SK-N-SH (cell line): Measurements from ENCODE around the gene RNF227. TPM values are rescaled to one million over a fixed set of nuclear protein-coding genes. Genes with fewer than 3 reads are reported as not detected.

Source experiments
- CTCF ChIA-PET: fragments of 300-600, 350-600 bp; formaldehyde crosslinking; extraction: SDS; loops from one replicate; lab custom pipeline; 2021; lab: Yijun Ruan, JAX
- POLR2A ChIA-PET: fragments of 350-600 bp; sonication (Branson Sonifier 250); formaldehyde crosslinking; extraction: SDS; loops from one replicate; lab custom pipeline; 2020; ENCODE audit warnings: antibody characterized with exemption, inconsistent platforms; lab: Yijun Ruan, JAX
- DNase-seq: peaks from one replicate; pipeline ENCODE4 v3.0.0; 2012
- H2AFZ ChIP-seq: fragments of 200-600 bp; sonication (generic); 2 replicates; pipeline ENCODE4 v1.8.1; 2016; ENCODE audit warnings: antibody characterized with exemption, mild to moderate bottlenecking, low read depth
- H3F3A ChIP-seq: fragments of 200-600 bp; sonication (generic); replicated peaks from 2 replicates; pipeline ENCODE3; 2016; ENCODE audit warnings: antibody characterized with exemption, mild to moderate bottlenecking; ENCODE audit not compliant: insufficient read depth
- H3K27ac ChIP-seq, 2 experiments: fragments of 200-500 bp in 1 of 2; fragments of 200-600 bp in 1 of 2; sonication (Bioruptor generic) in 1 of 2; sonication (generic), shearing (Covaris generic) in 1 of 2; 2 replicates each; pipeline versions ENCODE4 v1.5.1 to v1.6.1; 2014 to 2016; ENCODE audit warnings: low read depth in 2 of 2, inconsistent platforms in 1 of 2, low read length in 1 of 2, mild to moderate bottlenecking in 1 of 2, mixed read lengths in 1 of 2
- H3K27me3 ChIP-seq: fragments of 200-600 bp; sonication (generic), shearing (Covaris generic); 2 replicates; pipeline ENCODE4 v1.6.1; 2016; ENCODE audit warnings: mixed run types; ENCODE audit not compliant: insufficient read depth
- H3K36me3 ChIP-seq, 2 experiments: fragments of 200-500 bp in 1 of 2; fragments of 200-600 bp in 1 of 2; sonication (Bioruptor generic) in 1 of 2; sonication (generic) in 1 of 2; replicated peaks in 1 of 2; 2 replicates each; pipeline versions ENCODE3 to v1.5.1; 2014 to 2016; ENCODE audit warnings: low read length in 1 of 2, mild to moderate bottlenecking in 1 of 2; ENCODE audit not compliant: insufficient read depth in 2 of 2, control insufficient read depth in 1 of 2
- H3K4me1 ChIP-seq, 2 experiments: fragments of 200-500 bp in 1 of 2; fragments of 200-600 bp in 1 of 2; sonication (Bioruptor generic) in 1 of 2; sonication (generic), shearing (Covaris generic) in 1 of 2; 2 replicates each; pipeline versions ENCODE4 v1.5.1 to v1.6.1; 2014 to 2016; ENCODE audit warnings: low read depth in 1 of 2, low read length in 1 of 2, mixed run types in 1 of 2; ENCODE audit not compliant: insufficient read depth in 2 of 2, control insufficient read depth in 1 of 2
- H3K4me2 ChIP-seq: fragments of 200-600 bp; sonication (generic), shearing (Covaris generic); 2 replicates; pipeline ENCODE4 v1.6.1; 2017; ENCODE audit warnings: mixed run types
- H3K4me3 ChIP-seq, 2 experiments: fragments of 200-500 bp in 1 of 2; fragments of 200-600 bp in 1 of 2; sonication (Bioruptor generic) in 1 of 2; sonication (generic), shearing (Covaris generic) in 1 of 2; 2 replicates each; pipeline versions ENCODE4 v1.5.1 to v1.8.1; 2014 to 2016; ENCODE audit warnings: low read depth in 2 of 2, inconsistent platforms in 1 of 2, low read length in 1 of 2, mild to moderate bottlenecking in 1 of 2, mixed read lengths in 1 of 2, moderate library complexity in 1 of 2
- H3K79me2 ChIP-seq: fragments of 200-600 bp; sonication (generic); 2 replicates; pipeline ENCODE4 v1.8.1; 2017; ENCODE audit warnings: mild to moderate bottlenecking; ENCODE audit not compliant: insufficient read depth
- H3K9ac ChIP-seq: fragments of 200-600 bp; sonication (generic); 2 replicates; pipeline ENCODE4 v1.6.1; 2017; ENCODE audit warnings: mixed run types
- H3K9me2 ChIP-seq: fragments of 200-600 bp; sonication (generic); 2 replicates; pipeline ENCODE4 v1.6.1; 2017; ENCODE audit warnings: mixed run types
- H3K9me3 ChIP-seq: fragments of 200-600 bp; sonication (generic); 2 replicates; pipeline ENCODE4 v1.6.1; 2017; ENCODE audit warnings: mixed run types, mild to moderate bottlenecking, moderate library complexity
- H4K20me1 ChIP-seq: fragments of 200-600 bp; sonication (generic); 2 replicates; pipeline ENCODE4 v1.6.1; 2017; ENCODE audit warnings: mild to moderate bottlenecking, mixed run types; ENCODE audit not compliant: insufficient read depth
- CHD2 ChIP-seq: fragments of 150-350 bp; IDR thresholded peaks from 2 replicates; pipeline ENCODE4 v1.6.1; 2018; ENCODE audit warnings: low read length; ENCODE audit not compliant: partially characterized antibody
- CTCF ChIP-seq: fragments of 200-600 bp; sonication (generic); IDR thresholded peaks from 2 replicates; pipeline ENCODE4 v1.6.1; 2017; ENCODE audit warnings: antibody characterized with exemption, mild to moderate bottlenecking, moderate library complexity
- ELF1 ChIP-seq: IDR thresholded peaks from 2 replicates; pipeline ENCODE4 v1.4.0; 2012
- EP300 ChIP-seq, 2 experiments: IDR thresholded peaks; 2 replicates each; pipeline versions ENCODE4 v1.4.0 to v1.6.1; 2012; ENCODE audit warnings: borderline replicate concordance in 1 of 2, low read depth in 1 of 2, low read length in 1 of 2
- FOSL2 ChIP-seq: IDR thresholded peaks from 2 replicates; pipeline ENCODE4 v1.4.0; 2012; ENCODE audit warnings: low read depth, mild to moderate bottlenecking, moderate library complexity, borderline replicate concordance
- FOXM1 ChIP-seq: IDR thresholded peaks from 2 replicates; pipeline ENCODE4 v1.4.0; 2012; ENCODE audit warnings: low read depth, mild to moderate bottlenecking
- GATA2 ChIP-seq: sonication (generic); formaldehyde crosslinking; IDR thresholded peaks from 2 replicates; pipeline ENCODE4 v1.5.0; 2020; ENCODE audit warnings: mild to moderate bottlenecking, missing genetic modification reagents
- IRF3 ChIP-seq: fragments of 150-350 bp; IDR thresholded peaks from 2 replicates; pipeline ENCODE4 v1.6.1; 2016; ENCODE audit warnings: mild to moderate bottlenecking, low read depth, low read length
- MAX ChIP-seq: IDR thresholded peaks from 2 replicates; pipeline ENCODE4 v1.4.0; 2012; ENCODE audit warnings: low read depth
- MEF2A ChIP-seq: IDR thresholded peaks from 2 replicates; pipeline ENCODE4 v1.4.0; 2012; ENCODE audit warnings: low read depth, borderline replicate concordance
- NFIC ChIP-seq: IDR thresholded peaks from 2 replicates; pipeline ENCODE4 v1.4.0; 2012; ENCODE audit warnings: borderline replicate concordance
- PBX3 ChIP-seq: IDR thresholded peaks from 2 replicates; pipeline ENCODE4; 2012
- POLR2AphosphoS5 ChIP-seq: IDR thresholded peaks from 2 replicates; pipeline ENCODE4 v1.6.1; 2012; ENCODE audit warnings: low read depth, low read length
- RCOR1 ChIP-seq: fragments of 150-350 bp; IDR thresholded peaks from 2 replicates; pipeline ENCODE4 v1.6.1; 2017; ENCODE audit warnings: antibody characterized with exemption, low read length
- REST ChIP-seq: IDR thresholded peaks from 2 replicates; pipeline ENCODE4 v1.6.1; 2012; ENCODE audit warnings: mild to moderate bottlenecking, low read depth, low read length, moderate library complexity
- SIN3A ChIP-seq: IDR thresholded peaks from 2 replicates; pipeline ENCODE4 v1.6.1; 2012; ENCODE audit warnings: low read depth, mild to moderate bottlenecking, low read length, moderate library complexity, borderline replicate concordance
- SMC3 ChIP-seq: IDR thresholded peaks from 2 replicates; pipeline ENCODE4 v1.6.1; 2012; ENCODE audit warnings: low read depth, low read length, improper control_type of control experiment
- TAF1 ChIP-seq: IDR thresholded peaks from 2 replicates; pipeline ENCODE4 v1.6.1; 2012; ENCODE audit warnings: low read depth, mild to moderate bottlenecking, low read length, moderate library complexity, borderline replicate concordance
- TCF12 ChIP-seq: IDR thresholded peaks from 2 replicates; pipeline ENCODE4 v1.4.0; 2012
- USF1 ChIP-seq: IDR thresholded peaks from 2 replicates; pipeline ENCODE4 v1.4.0; 2012; ENCODE audit warnings: low read depth, borderline replicate concordance
- ZBTB33 ChIP-seq: IDR thresholded peaks from 2 replicates; pipeline ENCODE4 v1.4.0; 2012; ENCODE audit warnings: low read depth, borderline replicate concordance
- WGBS: methylation state at CpG from one replicate; pipeline ENCODE4 v1.1.6; 2017; ENCODE audit warnings: low lambda C conversion rate; 5-methylcytosine and 5-hydroxymethylcytosine counted together
- polyA plus RNA-seq, 3 experiments: library from polyadenylated mRNA; depleted of rRNA; stranded (reverse); fragments of >200 nt; gene quantifications; 2 replicates each; pipeline ENCODE4 v1.2.3, GENCODE V29; 2012

RNF227 gene
- polyA plus RNA-seq, 1 of the 3 experiments (the other 2 are of a cell fraction): 7.4 TPM

GRCh38 chr17:7887482-7888183 lies 28.5 kb downstream of the RNF227 start:
- DNase-seq: peak; percentile 93
- H3K9me2 ChIP-seq: no peaks in the 10 kb centered on the region
- H3K27ac ChIP-seq: peak overlapping the region; percentile 96 to 100
- under 1% methylated on average over 22 of the region's 35 CpGs for WGBS
- no peaks in the 10 kb centered on the region for H3K27me3 ChIP-seq
- H3K4me2 ChIP-seq: peak overlapping the region; percentile 99
- H4K20me1 ChIP-seq: peaks cover 3% of the 10 kb centered on the region; the same call in 1 of the 2 replicates
- ChIA-PET POLR2A (no interaction called here), CTCF (interaction anchor here (4.0 kb wide), 1 partner anchor 18 kb away, joined by 18 read pairs; no protein-coding TSS in a partner anchor)
- H3K9ac ChIP-seq: peak overlapping the region; percentile 77
- peaks cover 29% of the 10 kb centered on the region for H3F3A ChIP-seq
- peaks cover 15 to 26% of the 10 kb centered on the region in 2 experiments for H3K36me3 ChIP-seq
- no peaks in the 10 kb centered on the region for H3K9me3 ChIP-seq
- peak overlapping the region; percentile 80; the same call in 1 of the 2 replicates for H2AFZ ChIP-seq
- peaks cover 36 to 47% of the 10 kb centered on the region in 2 experiments for H3K4me1 ChIP-seq
- H3K79me2 ChIP-seq: peaks cover 44% of the 10 kb centered on the region
- H3K4me3 ChIP-seq: peak overlapping the region; percentile 76 to 78
- TF ChIP-seq IRF3: no peak
- no peak for TF ChIP-seq RCOR1
- no peak for TF ChIP-seq ZBTB33
- TF ChIP-seq TCF12: peak; percentile 39; the same call in 1 of the 2 replicates
- no peak for TF ChIP-seq MAX
- peak; percentile 43 for TF ChIP-seq PBX3
- no peak for TF ChIP-seq FOXM1
- TF ChIP-seq MEF2A: no peak
- TF ChIP-seq FOSL2: no peak
- TF ChIP-seq GATA2 (CRISPR knock-in tag): peak; percentile 79
- TF ChIP-seq EP300 (IDR thresholded peaks at IDR 0.05; ENCODE audit: borderline replicate concordance in 1 of 2, low read depth in 1 of 2, low read length in 1 of 2): peak in 1 of 2 experiments; percentile 90; a peak in 3 of 4 replicates
- TF ChIP-seq USF1: no peak
- TF ChIP-seq REST: no peak
- no peak for TF ChIP-seq SMC3
- TF ChIP-seq CHD2: peak; percentile 69
- TF ChIP-seq ELF1: no peak
- no peak for TF ChIP-seq CTCF
- peak; percentile 51; the same call in 1 of the 2 replicates for TF ChIP-seq TAF1
- peak; percentile 76; the same call in 1 of the 2 replicates for TF ChIP-seq SIN3A
- TF ChIP-seq POLR2AphosphoS5: peak; percentile 62; the same call in 1 of the 2 replicates
- peak; percentile 78 for TF ChIP-seq NFIC
